Endothelial cell of umbilical vein (primary cell): ENCODE measurements around the gene BCL6B.

ENCODE experiments used
- CTCF ChIP-seq, 2 donors: IDR thresholded peaks; 1 replicate in 1 of 2; 2 replicates in 1 of 2; pipeline ENCODE4 v1.5.1; 2011; ENCODE audit warnings: low read length in 2 of 2, mild to moderate bottlenecking in 2 of 2, moderate library complexity in 2 of 2, control low read depth in 1 of 2, inconsistent platforms in 1 of 2, low read depth in 1 of 2; ENCODE audit not compliant: insufficient read depth in 1 of 2; ENCODE audit errors: extremely low read depth in 1 of 2
- EZH2 ChIP-seq: IDR thresholded peaks from 2 replicates; pipeline ENCODE4 v1.6.1; 2012; ENCODE audit warnings: borderline replicate concordance, low read depth, mild to moderate bottlenecking, moderate library complexity, low read length, inconsistent platforms; ENCODE audit not compliant: severe bottlenecking
- FOS ChIP-seq: IDR thresholded peaks from 2 replicates; pipeline ENCODE4 v1.6.1; 2011; ENCODE audit warnings: mild to moderate bottlenecking, low read length, moderate library complexity, borderline replicate concordance; ENCODE audit not compliant: insufficient read depth
- GATA2 ChIP-seq: IDR thresholded peaks from 2 replicates; pipeline ENCODE4 v1.7.0; 2011; ENCODE audit warnings: low read depth, mild to moderate bottlenecking, moderate library complexity, mixed read lengths, low read length; ENCODE audit not compliant: insufficient read length, insufficient read depth
- JUN ChIP-seq: IDR thresholded peaks from 2 replicates; pipeline ENCODE4 v1.6.1; 2011; ENCODE audit warnings: borderline replicate concordance, low read depth; ENCODE audit not compliant: insufficient read length, insufficient read depth
- MYC ChIP-seq: IDR thresholded peaks from one replicate; pipeline ENCODE4 v1.6.1; 2011; ENCODE audit warnings: mild to moderate bottlenecking, low read depth, low read length
- POLR2A ChIP-seq: IDR thresholded peaks from 2 replicates; pipeline ENCODE4 v1.6.1; 2012; ENCODE audit warnings: low read depth, mild to moderate bottlenecking, control low read depth, low read length
- POLR2AphosphoS5 ChIP-seq: IDR thresholded peaks from 2 replicates; pipeline ENCODE4 v1.6.1; 2012; ENCODE audit warnings: low read depth, mild to moderate bottlenecking, control low read depth, low read length, moderate library complexity; ENCODE audit not compliant: insufficient read depth
- TF ChIP-seq, protein P1 (sequence below): IDR thresholded peaks from 2 replicates; pipeline ENCODE4 v1.6.1; 2011; ENCODE audit not compliant: insufficient read depth, insufficient read length

DNA sequence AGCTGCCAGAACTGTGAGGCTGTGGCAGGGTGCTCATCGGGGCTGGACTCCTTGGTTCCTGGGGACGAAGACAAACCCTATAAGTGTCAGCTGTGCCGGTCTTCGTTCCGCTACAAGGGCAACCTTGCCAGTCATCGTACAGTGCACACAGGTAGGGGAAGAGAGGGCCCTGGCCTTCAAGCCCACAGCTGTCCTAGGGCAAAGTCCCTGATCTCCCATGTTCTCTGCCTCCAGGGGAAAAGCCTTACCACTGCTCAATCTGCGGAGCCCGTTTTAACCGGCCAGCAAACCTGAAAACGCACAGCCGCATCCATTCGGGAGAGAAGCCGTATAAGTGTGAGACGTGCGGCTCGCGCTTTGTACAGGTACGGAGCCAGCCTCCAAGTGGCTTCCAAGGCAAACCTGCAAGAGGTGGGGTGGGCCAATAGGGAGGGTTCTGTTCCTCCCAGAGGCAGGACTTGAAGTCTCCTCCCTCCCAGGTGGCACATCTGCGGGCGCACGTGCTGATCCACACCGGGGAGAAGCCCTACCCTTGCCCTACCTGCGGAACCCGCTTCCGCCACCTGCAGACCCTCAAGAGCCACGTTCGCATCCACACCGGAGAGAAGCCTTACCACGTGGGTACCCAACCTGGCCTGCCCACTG lies 3.7 kb downstream of the BCL6B start:
- TF ChIP-seq POLR2AphosphoS5 (no peak), CTCF (IDR thresholded peaks at IDR 0.05; ENCODE audit: extremely low read depth in 1 of 2, insufficient read depth in 1 of 2, low read depth in 1 of 2, low read length in 2 of 2) (no peak), POLR2A (no peak), GATA2 (no peak), JUN (no peak), EZH2 (no peak), FOS (no peak), MYC (no peak)
- TF ChIP-seq, protein P1, sequence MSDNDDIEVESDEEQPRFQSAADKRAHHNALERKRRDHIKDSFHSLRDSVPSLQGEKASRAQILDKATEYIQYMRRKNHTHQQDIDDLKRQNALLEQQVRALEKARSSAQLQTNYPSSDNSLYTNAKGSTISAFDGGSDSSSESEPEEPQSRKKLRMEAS: no peak
